IMR-90 (cell line): ENCODE measurements around the gene KCTD2.

Source experiments
- CTCF ChIP-seq: conservative IDR thresholded peaks from 2 replicates; pipeline ENCODE4 v1.5.1; 2012; ENCODE audit warnings: mild to moderate bottlenecking, low read depth, low read length, improper control_type of control experiment
- POLR2A ChIP-seq: IDR thresholded peaks from 2 replicates; pipeline ENCODE4 v1.6.1; 2012; ENCODE audit warnings: mild to moderate bottlenecking, low read depth, low read length

DNA sequence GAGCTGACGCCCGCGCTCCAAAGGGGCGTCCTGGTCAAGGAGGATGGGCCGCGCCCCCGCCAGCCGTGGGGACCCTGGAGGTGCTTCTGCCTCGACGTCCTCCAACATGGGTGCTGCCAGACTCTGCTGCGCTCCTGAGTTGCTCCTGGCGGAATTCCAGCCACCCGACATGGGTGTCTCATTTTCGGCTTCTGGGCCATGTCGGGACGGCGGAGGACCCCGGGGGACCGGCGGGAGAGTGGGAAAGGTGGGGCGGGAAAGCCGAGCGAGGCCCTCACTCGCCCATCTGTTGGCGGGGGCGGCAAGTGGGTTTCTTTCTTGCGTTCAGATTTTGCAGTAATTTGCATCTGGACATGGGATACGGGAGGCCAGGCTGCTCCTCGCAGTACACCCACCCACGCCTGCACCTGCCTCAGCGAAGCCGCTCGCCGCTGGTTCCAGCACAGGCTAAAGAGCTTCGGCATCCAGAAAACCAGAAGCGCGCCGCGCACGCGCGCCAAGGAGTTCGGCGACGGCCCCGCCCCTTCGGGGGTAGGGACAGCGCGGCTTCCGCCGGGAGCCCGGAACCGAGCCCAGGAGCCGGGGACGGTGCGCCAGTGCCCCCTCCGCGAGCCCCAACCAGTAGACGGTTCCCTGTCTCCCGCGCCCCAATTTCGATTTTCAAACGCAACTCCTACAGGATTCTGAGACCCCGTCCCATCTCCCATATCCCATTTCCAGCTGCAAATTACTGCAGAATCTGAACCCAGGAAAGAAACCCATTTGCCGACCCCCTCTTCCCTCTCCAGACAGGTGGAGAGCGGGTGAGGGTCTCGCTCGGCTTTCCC, 62.6 kb downstream of the KCTD2 start, which contains the start of gene ARMC7:
- TF ChIP-seq POLR2A: no peak
- no peak for TF ChIP-seq CTCF
